Measurements from ENCODE around the gene CCL27.
"Not testable (repeated sequence)": the region's sequence is repeated elsewhere in the genome, so short reads cannot be mapped to it uniquely, and the experiment has no call there.

Gene CCL27

GRCh38 chr9:34648673-34649072, 13.8 kb downstream of the CCL27 start:
- Histone ChIP-seq H3K36me3 (ENCODE audit: insufficient read depth, low read length) (no peaks in the 10 kb centered on the region), H3K27ac (ENCODE audit: low read depth, low read length) (no peak overlapping the region), H3K79me2 (ENCODE audit: control insufficient read depth, insufficient read depth, low read length, unreplicated experiment) (peaks cover 12% of the 10 kb centered on the region), H2AFZ (ENCODE audit: low read length, unreplicated experiment) (no peak overlapping the region), H3K4me3 (ENCODE audit: low read depth, low read length) (no peak overlapping the region), H3K4me1 (ENCODE audit: control insufficient read depth, insufficient read depth, low read length, unreplicated experiment) (peaks cover 46% of the 10 kb centered on the region), H3K27me3 (ENCODE audit: insufficient read depth, low read length) (no peaks in the 10 kb centered on the region)

GRCh38 chr9:34647651-34648050, 14.8 kb downstream of the CCL27 start:
- H3K4me3 ChIP-seq (ENCODE audit: low read depth, low read length) = peak overlapping the region; percentile 89
- no peak overlapping the region for H2AFZ ChIP-seq (ENCODE audit: low read length, unreplicated experiment)

GRCh38 chr9:34647084-34647403, 15.4 kb downstream of the CCL27 start:
- Histone ChIP-seq H3K36me3 (ENCODE audit: insufficient read depth, low read length) (no peaks in the 10 kb centered on the region), H3K4me1 (ENCODE audit: control insufficient read depth, insufficient read depth, low read length, unreplicated experiment) (peaks cover 30% of the 10 kb centered on the region), H2AFZ (ENCODE audit: low read length, unreplicated experiment) (peak overlapping the region; percentile 79), H3K79me2 (ENCODE audit: control insufficient read depth, insufficient read depth, low read length, unreplicated experiment) (peaks cover 12% of the 10 kb centered on the region), H3K4me3 (ENCODE audit: low read depth, low read length) (peak overlapping the region; percentile 89), H3K27me3 (ENCODE audit: insufficient read depth, low read length) (no peaks in the 10 kb centered on the region), H3K27ac (ENCODE audit: low read depth, low read length) (peak overlapping the region; percentile 40; the same call in 1 of the 2 replicates)

More at GRCh38 chr9:34647651-34648050, 14.8 kb downstream of the CCL27 start:
- Histone ChIP-seq H3K4me1 (ENCODE audit: control insufficient read depth, insufficient read depth, low read length, unreplicated experiment) (peaks cover 36% of the 10 kb centered on the region), H3K27ac (ENCODE audit: low read depth, low read length) (no peak overlapping the region), H3K36me3 (ENCODE audit: insufficient read depth, low read length) (no peaks in the 10 kb centered on the region), H3K27me3 (ENCODE audit: insufficient read depth, low read length) (no peaks in the 10 kb centered on the region), H3K79me2 (ENCODE audit: control insufficient read depth, insufficient read depth, low read length, unreplicated experiment) (peaks cover 12% of the 10 kb centered on the region)

GRCh38 chr9:34646211-34647083, 16.0 kb downstream of the CCL27 start, which contains the start of gene GALT:
GALT (plus strand) TSS chr9:34646675; CDS start chr9:34646705, 30 bp downstream.
- H2AFZ ChIP-seq (ENCODE audit: low read length, unreplicated experiment) = peak within 1 kb of the TSS; percentile 79
- peak within 1 kb of the TSS; percentile 89 for H3K4me3 ChIP-seq (ENCODE audit: low read depth, low read length)
- H3K79me2 ChIP-seq (ENCODE audit: control insufficient read depth, insufficient read depth, low read length, unreplicated experiment) = peaks cover 12% of the 10 kb centered on the region
- H3K4me1 ChIP-seq (ENCODE audit: control insufficient read depth, insufficient read depth, low read length, unreplicated experiment) = peaks cover 27% of the 10 kb centered on the region
- H3K27ac ChIP-seq (ENCODE audit: low read depth, low read length) = peak within 1 kb of the TSS; percentile 40; the same call in 1 of the 2 replicates
- H3K27me3 ChIP-seq (ENCODE audit: insufficient read depth, low read length) = no peaks in the 10 kb centered on the region
- H3K36me3 ChIP-seq (ENCODE audit: insufficient read depth, low read length) = no peaks in the 10 kb centered on the region

GRCh38 chr9:34644766-34645314, 17.6 kb downstream of the CCL27 start:
- H3K27ac ChIP-seq (ENCODE audit: low read depth, low read length) = no peak overlapping the region
- H3K4me1 ChIP-seq (ENCODE audit: control insufficient read depth, insufficient read depth, low read length, unreplicated experiment) = peaks cover 19% of the 10 kb centered on the region
- H3K79me2 ChIP-seq (ENCODE audit: control insufficient read depth, insufficient read depth, low read length, unreplicated experiment) = peaks cover 12% of the 10 kb centered on the region
- H3K27me3 ChIP-seq (ENCODE audit: insufficient read depth, low read length) = no peaks in the 10 kb centered on the region
- H3K4me3 ChIP-seq (ENCODE audit: low read depth, low read length) = no peak overlapping the region
- H2AFZ ChIP-seq (ENCODE audit: low read length, unreplicated experiment) = no peak overlapping the region
- no peaks in the 10 kb centered on the region for H3K36me3 ChIP-seq (ENCODE audit: insufficient read depth, low read length)

GRCh38 chr9:34642679-34643078, 19.8 kb downstream of the CCL27 start:
- no peaks in the 10 kb centered on the region for H3K27me3 ChIP-seq (ENCODE audit: insufficient read depth, low read length)
- peaks cover 6% of the 10 kb centered on the region for H3K79me2 ChIP-seq (ENCODE audit: control insufficient read depth, insufficient read depth, low read length, unreplicated experiment)
- peaks cover 19% of the 10 kb centered on the region for H3K4me1 ChIP-seq (ENCODE audit: control insufficient read depth, insufficient read depth, low read length, unreplicated experiment)
- H2AFZ ChIP-seq (ENCODE audit: low read length, unreplicated experiment) = no peak overlapping the region
- no peak overlapping the region for H3K27ac ChIP-seq (ENCODE audit: low read depth, low read length)
- H3K36me3 ChIP-seq (ENCODE audit: insufficient read depth, low read length) = no peaks in the 10 kb centered on the region
- no peak overlapping the region for H3K4me3 ChIP-seq (ENCODE audit: low read depth, low read length)

- not testable (repeated sequence) for H3K36me3 ChIP-seq (ENCODE audit: insufficient read depth, low read length)
Measured at GRCh38 chr9:34639322-34639721, 23.1 kb downstream of the CCL27 start.

GRCh38 chr9:34638138-34638445, 24.4 kb downstream of the CCL27 start:
- H3K36me3 ChIP-seq (ENCODE audit: insufficient read depth, low read length) = no peaks in the 10 kb centered on the region
- no peak overlapping the region for H3K27ac ChIP-seq (ENCODE audit: low read depth, low read length)
- peak overlapping the region; percentile 98 for H3K4me3 ChIP-seq (ENCODE audit: low read depth, low read length)
- H3K27me3 ChIP-seq (ENCODE audit: insufficient read depth, low read length) = no peaks in the 10 kb centered on the region
- H2AFZ ChIP-seq (ENCODE audit: low read length, unreplicated experiment) = peak overlapping the region; percentile 91
- peaks cover 23% of the 10 kb centered on the region for H3K79me2 ChIP-seq (ENCODE audit: control insufficient read depth, insufficient read depth, low read length, unreplicated experiment)
- peaks cover 18% of the 10 kb centered on the region for H3K4me1 ChIP-seq (ENCODE audit: control insufficient read depth, insufficient read depth, low read length, unreplicated experiment)

More at GRCh38 chr9:34639322-34639721, 23.1 kb downstream of the CCL27 start:
- H3K79me2 ChIP-seq (ENCODE audit: control insufficient read depth, insufficient read depth, low read length, unreplicated experiment) = peaks cover 23% of the 10 kb centered on the region
- H3K27me3 ChIP-seq (ENCODE audit: insufficient read depth, low read length); H2AFZ ChIP-seq (ENCODE audit: low read length, unreplicated experiment); H3K27ac ChIP-seq (ENCODE audit: low read depth, low read length); H3K4me3 ChIP-seq (ENCODE audit: low read depth, low read length): not testable (repeated sequence)
- H3K4me1 ChIP-seq (ENCODE audit: control insufficient read depth, insufficient read depth, low read length, unreplicated experiment) = peaks cover 18% of the 10 kb centered on the region

- H3K79me2 ChIP-seq (ENCODE audit: control insufficient read depth, insufficient read depth, low read length, unreplicated experiment) = peaks cover 23% of the 10 kb centered on the region
- no peaks in the 10 kb centered on the region for H3K36me3 ChIP-seq (ENCODE audit: insufficient read depth, low read length)
- peak within 1 kb of the TSS; percentile 91 for H2AFZ ChIP-seq (ENCODE audit: low read length, unreplicated experiment)
- peaks cover 18% of the 10 kb centered on the region for H3K4me1 ChIP-seq (ENCODE audit: control insufficient read depth, insufficient read depth, low read length, unreplicated experiment)
- peak within 1 kb of the TSS; percentile 98 for H3K4me3 ChIP-seq (ENCODE audit: low read depth, low read length)
- peak within 1 kb of the TSS; percentile 2; the same call in 1 of the 2 replicates for H3K27ac ChIP-seq (ENCODE audit: low read depth, low read length)
- H3K27me3 ChIP-seq (ENCODE audit: insufficient read depth, low read length) = no peaks in the 10 kb centered on the region
Measured at GRCh38 chr9:34637356-34638137, 24.9 kb downstream of the CCL27 start, which contains the start of gene SIGMAR1. SIGMAR1 (minus strand) TSS chr9:34637787; CDS start chr9:34637697, 90 bp downstream.

DNA sequence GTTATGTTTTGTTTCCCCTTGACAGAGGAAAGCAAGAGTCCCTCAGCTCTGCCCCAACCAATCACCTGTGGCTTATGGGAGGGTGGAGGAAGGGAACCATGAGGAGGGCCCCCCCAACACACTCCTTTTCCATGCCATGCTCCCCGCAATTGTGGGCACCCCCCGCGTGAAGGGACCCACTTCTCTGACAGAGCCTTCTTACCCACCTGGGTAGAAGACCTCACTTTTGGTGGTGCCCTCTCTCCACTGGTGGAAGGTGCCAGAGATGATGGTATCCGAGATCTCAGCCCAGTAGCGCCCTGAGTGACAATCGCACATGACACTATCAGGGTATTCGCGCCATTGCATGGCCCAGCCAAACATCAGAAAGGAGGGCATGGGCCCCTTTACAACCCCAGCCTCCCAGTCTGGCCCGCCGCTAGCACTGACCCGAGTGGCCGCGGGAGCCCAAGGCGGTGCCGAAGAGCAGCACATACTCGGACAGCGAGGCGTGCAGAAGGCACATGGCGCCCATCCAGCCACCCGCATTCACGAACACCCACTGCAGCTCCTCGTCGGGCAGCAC, 25.6 kb downstream of the CCL27 start:
- H3K36me3 ChIP-seq (ENCODE audit: insufficient read depth, low read length) = no peaks in the 10 kb centered on the region
- H3K4me3 ChIP-seq (ENCODE audit: low read depth, low read length) = peak overlapping the region; percentile 98
- peaks cover 23% of the 10 kb centered on the region for H3K79me2 ChIP-seq (ENCODE audit: control insufficient read depth, insufficient read depth, low read length, unreplicated experiment)
- H3K27me3 ChIP-seq (ENCODE audit: insufficient read depth, low read length) = no peaks in the 10 kb centered on the region
- peak overlapping the region; percentile 79 for H2AFZ ChIP-seq (ENCODE audit: low read length, unreplicated experiment)
- H3K27ac ChIP-seq (ENCODE audit: low read depth, low read length) = peak overlapping the region; percentile 2; the same call in 1 of the 2 replicates
- H3K4me1 ChIP-seq (ENCODE audit: control insufficient read depth, insufficient read depth, low read length, unreplicated experiment) = peaks cover 18% of the 10 kb centered on the region

Data from ACC112 (cell line).